OCI-LY3 (cell line): ENCODE data around the gene TARM1.

ENCODE experiments used
- H2AFZ ChIP-seq: fragments of 200-600, 300-600 bp; shearing (Covaris generic); 2 replicates; pipeline ENCODE4 v1.6.0; 2014; ENCODE audit warnings: antibody characterized with exemption, low read depth, low read length
- H3K27ac ChIP-seq: fragments of 200-600, 300-600 bp; sonication (generic); 2 replicates; pipeline ENCODE4 v1.5.1; 2014; ENCODE audit warnings: mild to moderate bottlenecking, low read length, moderate library complexity, mixed read lengths
- H3K27me3 ChIP-seq: fragments of 200-600, 300-600 bp; sonication (generic); 2 replicates; pipeline ENCODE4 v1.6.1; 2014; ENCODE audit warnings: low read depth, low read length, mixed read lengths
- H3K36me3 ChIP-seq: fragments of 200-600, 300-600 bp; sonication (generic); replicated peaks from 2 replicates; pipeline ENCODE3; 2014; ENCODE audit warnings: low read depth, low read length, mixed read lengths
- H3K4me1 ChIP-seq: fragments of 300-600, 200-600 bp; sonication (generic); 2 replicates; pipeline ENCODE4 v1.6.1; 2014; ENCODE audit warnings: low read length, mixed read lengths
- H3K4me2 ChIP-seq: fragments of 200-600, 300-600 bp; sonication (generic); 2 replicates; pipeline ENCODE4 v1.6.1; 2014; ENCODE audit warnings: low read length, mixed read lengths
- H3K4me3 ChIP-seq: fragments of 300-600, 200-600 bp; sonication (generic); 2 replicates; pipeline ENCODE4 v1.5.1; 2014; ENCODE audit warnings: antibody characterized with exemption, mild to moderate bottlenecking, low read length, moderate library complexity
- H3K79me2 ChIP-seq: fragments of 300-600, 200-600 bp; shearing (Covaris generic); 2 replicates; pipeline ENCODE4 v1.6.1; 2014; ENCODE audit warnings: mild to moderate bottlenecking, low read length, mixed read lengths
- H3K9ac ChIP-seq: fragments of 300-600, 200-600 bp; shearing (Covaris generic); 2 replicates; pipeline ENCODE4 v1.6.0; 2014; ENCODE audit warnings: mild to moderate bottlenecking, low read length, moderate library complexity
- H3K9me3 ChIP-seq: fragments of 200-600, 300-600 bp; shearing (Covaris generic); 2 replicates; pipeline ENCODE4 v1.6.1; 2014; ENCODE audit warnings: low read length, mixed read lengths; ENCODE audit not compliant: insufficient read depth
- H4K20me1 ChIP-seq: fragments of 200-600, 300-600 bp; sonication (generic); 2 replicates; pipeline ENCODE4 v1.6.1; 2016; ENCODE audit warnings: low read length, mixed read lengths; ENCODE audit not compliant: insufficient read depth
- CTCF ChIP-seq: fragments of 200-600, 300-600 bp; sonication (generic); IDR thresholded peaks from 2 replicates; pipeline ENCODE4 v1.5.1; 2014; ENCODE audit warnings: antibody characterized with exemption, low read length, low read depth
- EZH2phosphoT487 ChIP-seq: fragments of 200-600 bp; shearing (Covaris generic); IDR thresholded peaks from 2 replicates; pipeline ENCODE4 v1.6.1; 2018; ENCODE audit warnings: antibody characterized with exemption, mixed run types, low read depth

The TARM1 gene

GRCh38 chr19:54127688-54128440, 46.7 kb upstream of the TARM1 start:
- Histone ChIP-seq H3K27me3 (no peaks in the 10 kb centered on the region), H3K9me3 (no peaks in the 10 kb centered on the region), H3K9ac (no peak overlapping the region), H3K4me1 (no peaks in the 10 kb centered on the region), H3K79me2 (no peaks in the 10 kb centered on the region), H3K27ac (no peak overlapping the region), H4K20me1 (no peaks in the 10 kb centered on the region), H3K4me2 (no peak overlapping the region), H2AFZ (no peak overlapping the region), H3K4me3 (no peak overlapping the region), H3K36me3 (peaks cover 51% of the 10 kb centered on the region)
- TF ChIP-seq CTCF (no peak), EZH2phosphoT487 (no peak)

GRCh38 chr19:54125713-54126112, 44.5 kb upstream of the TARM1 start:
- Histone ChIP-seq H3K36me3 (peaks cover 59% of the 10 kb centered on the region), H3K79me2 (no peaks in the 10 kb centered on the region), H3K9me3 (no peaks in the 10 kb centered on the region), H3K4me2 (no peak overlapping the region), H3K9ac (no peak overlapping the region), H2AFZ (no peak overlapping the region), H3K4me1 (no peaks in the 10 kb centered on the region), H4K20me1 (no peaks in the 10 kb centered on the region), H3K27ac (no peak overlapping the region), H3K4me3 (no peak overlapping the region), H3K27me3 (no peaks in the 10 kb centered on the region)
- no peak for TF ChIP-seq EZH2phosphoT487
- no peak for TF ChIP-seq CTCF

GRCh38 chr19:54124393-54124792, 43.2 kb upstream of the TARM1 start:
- Histone ChIP-seq H2AFZ (no peak overlapping the region), H3K9me3 (no peaks in the 10 kb centered on the region), H3K36me3 (peaks cover 63% of the 10 kb centered on the region), H4K20me1 (no peaks in the 10 kb centered on the region), H3K4me1 (no peaks in the 10 kb centered on the region), H3K27ac (no peak overlapping the region), H3K9ac (no peak overlapping the region), H3K4me3 (no peak overlapping the region), H3K79me2 (no peaks in the 10 kb centered on the region), H3K4me2 (no peak overlapping the region), H3K27me3 (no peaks in the 10 kb centered on the region)
- no peak for TF ChIP-seq CTCF
- TF ChIP-seq EZH2phosphoT487, result no peak

- Histone ChIP-seq H3K9ac (no peak overlapping the region), H3K4me3 (no peak overlapping the region), H3K79me2 (no peaks in the 10 kb centered on the region), H3K36me3 (peaks cover 56% of the 10 kb centered on the region), H3K27me3 (no peaks in the 10 kb centered on the region), H2AFZ (no peak overlapping the region), H3K27ac (no peak overlapping the region), H3K4me2 (no peak overlapping the region), H3K4me1 (no peaks in the 10 kb centered on the region), H4K20me1 (no peaks in the 10 kb centered on the region), H3K9me3 (no peaks in the 10 kb centered on the region)
- TF ChIP-seq EZH2phosphoT487 (no peak), CTCF (no peak)
These were observed 42.5 kb upstream of the TARM1 start for GRCh38 chr19:54123682-54124081.
